ENCODE results near the gene LCE2A.

DNA sequence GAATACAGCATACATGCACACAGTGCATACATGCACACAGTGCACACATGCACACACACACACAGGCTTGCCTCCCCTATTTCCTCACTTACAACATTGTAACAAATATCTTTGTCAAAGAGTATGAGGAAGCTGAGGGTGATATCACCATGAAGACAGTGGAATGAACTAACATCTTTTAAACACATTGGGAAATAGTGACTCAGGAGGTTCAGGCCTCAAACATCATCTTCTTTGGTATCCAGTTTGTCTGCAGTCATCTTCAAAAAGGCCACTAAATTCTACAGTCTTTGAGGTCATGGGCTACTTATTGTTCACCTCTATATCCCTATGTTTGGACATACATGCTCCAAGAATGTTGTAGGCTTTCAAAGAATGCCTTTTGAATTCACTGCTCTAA lies 14.3 kb upstream of the LCE2A start:
- TF ChIP-seq, protein P1, sequence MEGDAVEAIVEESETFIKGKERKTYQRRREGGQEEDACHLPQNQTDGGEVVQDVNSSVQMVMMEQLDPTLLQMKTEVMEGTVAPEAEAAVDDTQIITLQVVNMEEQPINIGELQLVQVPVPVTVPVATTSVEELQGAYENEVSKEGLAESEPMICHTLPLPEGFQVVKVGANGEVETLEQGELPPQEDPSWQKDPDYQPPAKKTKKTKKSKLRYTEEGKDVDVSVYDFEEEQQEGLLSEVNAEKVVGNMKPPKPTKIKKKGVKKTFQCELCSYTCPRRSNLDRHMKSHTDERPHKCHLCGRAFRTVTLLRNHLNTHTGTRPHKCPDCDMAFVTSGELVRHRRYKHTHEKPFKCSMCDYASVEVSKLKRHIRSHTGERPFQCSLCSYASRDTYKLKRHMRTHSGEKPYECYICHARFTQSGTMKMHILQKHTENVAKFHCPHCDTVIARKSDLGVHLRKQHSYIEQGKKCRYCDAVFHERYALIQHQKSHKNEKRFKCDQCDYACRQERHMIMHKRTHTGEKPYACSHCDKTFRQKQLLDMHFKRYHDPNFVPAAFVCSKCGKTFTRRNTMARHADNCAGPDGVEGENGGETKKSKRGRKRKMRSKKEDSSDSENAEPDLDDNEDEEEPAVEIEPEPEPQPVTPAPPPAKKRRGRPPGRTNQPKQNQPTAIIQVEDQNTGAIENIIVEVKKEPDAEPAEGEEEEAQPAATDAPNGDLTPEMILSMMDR (conservative IDR thresholded peaks at IDR 0.05; ENCODE audit: low read length) = no peak
- no peak for TF ChIP-seq EZH2phosphoT487 (IDR thresholded peaks at IDR 0.05; ENCODE audit: borderline replicate concordance)

Measured in Loucy (cell line).